GM19395 (cell line): Measurements from ENCODE around the gene GNB2.
"Not testable (repeated sequence)": the region's sequence is repeated elsewhere in the genome, so short reads cannot be mapped to it uniquely, and the experiment has no call there.

Experiments
- ATAC-seq: cut with Tn5 transposase; IDR thresholded peaks from one replicate; pipeline ENCODE4 v1.9.1; 2021; ENCODE audit warnings: mild to moderate bottlenecking, moderate library complexity; ENCODE audit not compliant: unreplicated experiment

The GNB2 gene

DNA sequence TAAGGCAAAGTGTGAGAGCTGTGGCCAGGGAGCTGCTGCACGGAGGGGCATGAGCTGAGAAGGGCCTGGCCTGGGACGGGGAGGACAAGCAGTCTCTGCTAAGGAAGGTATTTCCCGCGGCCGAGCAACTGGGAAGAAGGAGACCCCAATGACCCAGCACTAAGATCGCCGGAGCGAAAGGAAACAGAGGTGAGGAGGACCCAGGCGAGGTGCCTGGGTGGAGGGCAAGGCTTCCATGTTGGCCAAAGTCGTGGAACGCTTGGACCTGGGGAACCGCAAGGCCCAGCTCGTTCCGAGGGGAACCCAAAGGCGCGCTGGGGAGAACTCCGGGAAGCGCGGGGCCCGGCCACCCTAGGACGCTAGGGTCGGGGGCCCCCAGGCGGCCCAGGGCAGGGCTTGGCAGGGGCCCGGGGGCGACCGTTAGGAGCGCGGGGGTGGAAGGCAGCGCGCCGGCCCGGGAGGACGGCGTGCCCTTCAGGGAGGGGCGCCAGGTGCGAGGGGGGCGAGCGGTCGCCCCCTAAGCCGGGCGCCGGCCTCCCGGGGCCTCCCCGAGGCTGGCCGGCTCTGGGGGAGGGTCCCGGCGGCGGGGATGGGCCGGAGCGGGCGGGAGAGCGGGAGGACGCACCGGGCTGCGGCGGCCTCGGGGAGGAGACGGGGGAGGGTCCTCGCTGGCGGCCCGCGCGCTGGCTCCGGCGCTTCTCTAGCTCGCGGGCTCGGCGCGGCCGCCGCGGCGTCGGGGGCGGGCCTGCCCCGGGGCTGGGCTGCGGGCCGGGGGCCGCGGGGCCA is 20.0 kb downstream of the GNB2 start:
- ATAC-seq = peak; percentile 17

DNA sequence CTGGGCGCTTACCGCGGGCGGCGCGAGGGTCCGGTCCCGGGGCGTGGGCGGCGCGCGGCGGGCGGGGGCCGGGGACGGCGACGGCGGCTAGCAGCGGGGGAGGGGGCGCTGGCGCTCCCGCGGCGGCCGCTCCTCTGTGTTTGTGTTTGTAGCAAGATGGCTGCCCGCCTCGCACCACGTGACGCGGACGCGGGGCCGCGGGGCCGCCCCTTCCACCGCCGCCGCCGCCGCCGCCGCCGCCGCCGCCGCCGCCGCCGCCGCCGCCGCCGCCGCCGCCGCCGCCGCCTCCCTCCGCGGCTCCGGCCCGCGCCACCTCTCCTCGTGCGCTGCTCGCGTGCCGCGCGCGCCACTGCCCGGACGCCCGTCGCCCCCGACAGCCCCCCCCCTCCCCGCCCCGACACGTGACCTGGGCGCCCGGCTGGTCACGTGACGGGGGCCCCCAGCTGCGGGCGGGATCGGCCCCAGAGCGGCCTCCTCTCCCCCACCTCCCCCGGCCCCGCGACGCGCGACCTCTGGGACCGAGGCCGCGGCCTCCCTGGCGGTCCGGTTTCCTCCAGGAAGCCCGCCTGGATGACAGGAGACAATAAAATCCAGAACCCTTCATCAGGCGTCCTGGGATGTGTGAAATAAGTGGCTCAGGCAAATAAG is 20.7 kb downstream of the GNB2 start, which contains the start of gene GIGYF1:
Gene GIGYF1, minus strand, starts transcription at position 153 of the 648 bp plus-strand sequence. CDS start 6,012 bp downstream, outside the sequence.
- ATAC-seq = peak; percentile 52

DNA sequence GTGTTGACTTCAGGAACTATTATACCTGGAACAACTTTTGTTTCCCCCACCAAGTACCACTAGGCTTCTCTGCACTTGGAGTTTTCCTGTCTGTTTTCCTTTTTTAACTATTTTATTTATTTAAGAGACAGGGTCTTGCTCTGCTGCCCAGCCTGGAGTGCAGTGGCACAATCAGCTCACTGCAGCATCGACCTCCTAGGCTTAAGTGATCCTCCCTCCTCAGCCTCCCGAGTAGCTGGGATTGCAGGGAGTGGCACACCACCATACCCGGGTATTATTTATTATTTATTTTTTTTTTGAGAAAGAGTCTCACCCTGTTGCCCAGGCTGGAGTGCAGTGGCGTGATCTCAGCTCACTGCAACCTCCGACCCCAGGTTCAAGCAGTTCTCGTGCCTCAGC is 22.6 kb downstream of the GNB2 start:
- ATAC-seq = no peak

DNA sequence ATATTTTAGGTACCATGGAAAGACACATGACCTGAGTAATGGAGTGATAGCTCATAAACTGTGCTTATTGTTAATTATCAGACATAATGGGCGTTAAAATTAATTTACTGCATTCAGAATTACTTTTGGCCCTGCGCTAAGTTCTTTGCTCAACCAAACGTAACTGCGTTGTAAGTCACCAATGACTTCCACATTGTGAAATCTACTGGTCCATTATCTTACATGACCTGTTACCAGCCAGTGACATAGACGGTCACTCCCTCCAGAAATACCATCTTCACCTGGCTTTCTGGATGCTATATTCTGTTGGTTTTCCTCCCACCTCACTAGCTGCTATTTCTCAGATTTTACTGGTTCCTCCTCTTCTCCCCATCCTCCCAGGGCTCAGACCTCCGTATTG is 25.5 kb downstream of the GNB2 start:
- ATAC-seq = no peak

DNA sequence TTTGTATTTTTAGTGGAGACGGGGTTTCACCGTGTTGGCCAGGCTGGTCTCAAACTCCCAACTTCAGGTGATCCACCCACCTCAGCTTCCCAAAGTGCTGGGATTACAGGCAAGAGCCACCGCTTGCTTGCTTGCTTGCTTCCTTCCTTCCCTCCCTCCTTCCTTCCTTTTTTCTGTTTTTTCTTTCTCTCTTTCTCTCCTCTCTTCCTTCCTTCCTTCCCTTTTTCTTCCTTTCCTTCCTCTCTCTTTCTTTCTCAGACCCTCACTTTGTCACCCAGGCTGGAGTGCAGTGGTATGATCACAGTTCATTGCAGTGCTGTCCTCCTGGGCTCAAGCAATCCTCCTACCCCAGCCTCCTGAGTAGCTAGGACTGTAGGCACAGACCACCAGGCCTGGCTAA is 27.5 kb downstream of the GNB2 start:
- not testable (repeated sequence) for ATAC-seq

DNA sequence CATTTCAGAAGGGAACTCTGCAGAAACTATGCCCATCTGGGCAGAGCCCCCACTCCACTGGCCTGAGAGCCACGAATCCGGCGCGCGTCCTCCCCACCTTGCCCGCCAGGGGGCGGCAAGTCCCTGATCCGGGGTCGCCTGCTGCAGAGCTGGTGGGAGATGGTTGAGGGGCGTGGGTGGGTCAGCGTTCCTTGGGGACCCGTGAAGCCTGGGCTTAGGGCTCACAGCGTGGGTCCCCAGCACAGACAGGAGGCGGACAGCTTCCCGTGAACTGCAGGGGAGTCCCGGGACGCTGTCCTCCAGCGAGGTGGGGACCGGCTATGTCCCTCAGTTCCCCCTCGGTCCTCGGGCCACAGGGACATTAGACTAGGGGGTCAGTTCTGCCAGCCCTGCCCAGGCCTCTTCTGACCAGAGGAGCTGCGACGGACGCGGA is 31.8 kb downstream of the GNB2 start:
- peak; percentile 65 for ATAC-seq

DNA sequence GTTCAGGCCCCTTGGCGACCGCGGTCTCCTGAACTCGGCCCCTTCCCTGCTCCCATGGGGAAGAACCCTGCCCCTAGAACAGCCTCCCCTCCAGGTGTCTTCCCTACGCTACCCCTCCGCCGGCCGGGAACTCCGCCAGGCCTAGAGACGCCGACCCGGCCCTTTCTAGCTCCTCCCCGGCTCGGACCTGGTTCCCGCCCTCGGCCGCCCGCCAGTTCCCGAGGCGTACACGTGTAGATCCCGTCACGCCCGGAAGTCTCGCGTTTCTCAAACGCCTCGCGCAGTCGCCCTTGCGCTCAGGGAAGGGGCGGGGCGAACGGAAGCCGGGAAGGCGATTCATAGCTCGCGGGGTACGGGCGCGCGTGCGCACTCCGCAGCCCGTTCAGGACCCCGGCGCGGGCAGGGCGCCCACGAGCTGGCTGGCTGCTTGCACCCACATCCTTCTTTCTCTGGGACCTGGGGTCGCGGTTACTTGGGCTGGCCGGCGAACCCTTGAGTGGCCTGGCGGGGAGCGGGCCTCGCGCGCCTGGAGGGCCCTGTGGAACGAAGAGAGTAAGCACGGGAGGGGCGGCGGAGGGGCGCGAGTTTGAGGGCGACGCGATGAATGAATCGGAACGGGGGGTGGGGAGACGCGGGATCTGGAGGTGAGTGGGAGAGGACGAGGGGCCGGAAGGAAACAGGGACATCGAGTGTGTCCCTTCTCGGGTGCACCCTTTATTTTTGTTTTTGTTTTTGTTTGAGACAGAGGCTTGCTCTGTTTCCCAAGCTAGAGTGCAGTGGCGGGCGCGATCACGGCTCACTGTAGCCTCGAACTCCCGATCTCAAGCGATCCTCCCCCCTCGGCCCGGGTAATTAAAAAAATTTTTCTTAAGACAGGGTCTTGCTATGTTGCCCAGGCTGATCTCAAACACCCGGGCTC is 32.5 kb downstream of the GNB2 start, which contains the start of gene POP7:
Gene POP7, plus strand, starts transcription at position 369 of the 919 bp plus-strand sequence. CDS start 710 bp downstream, outside the sequence.
- ATAC-seq = peak; percentile 90

DNA sequence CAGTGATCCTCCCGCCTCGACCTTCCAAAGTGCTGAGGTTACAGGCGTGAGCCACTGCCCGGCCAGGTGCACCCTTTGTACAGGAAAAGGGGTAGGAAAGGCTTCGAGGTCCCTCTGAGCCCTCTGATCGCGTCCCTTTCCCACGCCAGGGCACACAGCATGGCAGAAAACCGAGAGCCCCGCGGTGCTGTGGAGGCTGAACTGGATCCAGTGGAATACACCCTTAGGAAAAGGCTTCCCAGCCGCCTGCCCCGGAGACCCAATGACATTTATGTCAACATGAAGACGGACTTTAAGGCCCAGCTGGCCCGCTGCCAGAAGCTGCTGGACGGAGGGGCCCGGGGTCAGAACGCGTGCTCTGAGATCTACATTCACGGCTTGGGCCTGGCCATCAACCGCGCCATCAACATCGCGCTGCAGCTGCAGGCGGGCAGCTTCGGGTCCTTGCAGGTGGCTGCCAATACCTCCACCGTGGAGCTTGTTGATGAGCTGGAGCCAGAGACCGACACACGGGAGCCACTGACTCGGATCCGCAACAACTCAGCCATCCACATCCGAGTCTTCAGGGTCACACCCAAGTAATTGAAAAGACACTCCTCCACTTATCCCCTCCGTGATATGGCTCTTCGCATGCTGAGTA is 33.3 kb downstream of the GNB2 start:
- ATAC-seq = no peak

DNA sequence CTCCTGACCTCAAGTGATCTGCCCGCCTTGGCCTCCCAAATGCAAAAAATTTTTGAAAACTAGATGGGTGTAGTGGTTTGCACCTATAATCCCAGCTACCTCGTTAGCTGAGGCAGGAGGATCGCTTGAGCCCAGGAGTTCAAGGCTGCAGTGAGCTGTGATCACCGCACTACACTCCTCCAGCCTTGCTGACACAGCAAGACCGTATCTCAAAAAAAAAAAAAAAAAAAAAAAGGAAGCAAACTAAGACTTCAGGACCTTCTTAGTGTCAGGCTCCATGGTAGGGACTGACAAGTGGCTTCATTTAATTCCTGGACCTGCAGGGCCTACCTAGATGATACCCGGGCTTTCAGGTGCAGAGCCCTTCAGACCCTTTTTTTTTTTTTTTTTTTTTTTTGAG is 34.9 kb downstream of the GNB2 start:
- no peak for ATAC-seq

DNA sequence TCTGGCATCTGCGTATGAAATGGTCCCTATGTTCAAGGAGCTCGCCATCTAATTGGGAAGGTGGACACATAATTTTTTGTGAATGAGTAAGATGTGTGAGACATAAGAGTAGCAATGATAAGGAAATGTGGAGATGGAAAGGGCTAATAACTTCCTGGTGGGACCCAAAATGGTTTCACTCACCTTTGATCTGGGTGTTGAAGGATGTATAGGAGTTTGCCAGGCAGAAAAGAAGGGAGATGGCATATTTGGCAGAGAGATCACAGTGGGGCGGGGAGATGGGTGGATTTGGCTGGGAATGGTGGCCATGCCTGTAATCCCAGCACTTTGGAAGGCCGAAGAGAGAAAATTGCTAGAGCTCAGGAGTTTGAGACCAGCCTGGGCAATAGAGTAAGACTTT is 36.9 kb downstream of the GNB2 start:
- no peak for ATAC-seq

DNA sequence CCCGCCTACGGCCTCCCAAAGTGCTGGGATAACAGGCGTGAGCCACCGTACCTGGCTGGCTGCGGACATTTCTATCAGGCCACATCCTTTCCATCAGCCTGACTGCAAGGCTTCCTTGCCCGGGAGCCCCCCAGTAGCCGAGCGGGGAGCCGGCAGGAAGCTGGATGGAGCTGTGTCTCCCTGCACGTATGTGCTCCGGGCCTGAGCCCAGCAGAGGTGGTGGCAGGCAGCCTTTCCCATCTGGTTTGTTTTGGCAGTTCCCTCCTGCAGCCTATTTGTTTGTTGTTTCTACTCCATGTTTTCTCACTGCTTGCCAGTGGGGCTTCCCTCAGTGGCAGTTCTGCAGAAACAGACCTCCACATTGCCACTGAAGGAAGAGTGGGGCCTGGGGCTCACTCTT is 37.8 kb downstream of the GNB2 start:
- ATAC-seq = no peak

DNA sequence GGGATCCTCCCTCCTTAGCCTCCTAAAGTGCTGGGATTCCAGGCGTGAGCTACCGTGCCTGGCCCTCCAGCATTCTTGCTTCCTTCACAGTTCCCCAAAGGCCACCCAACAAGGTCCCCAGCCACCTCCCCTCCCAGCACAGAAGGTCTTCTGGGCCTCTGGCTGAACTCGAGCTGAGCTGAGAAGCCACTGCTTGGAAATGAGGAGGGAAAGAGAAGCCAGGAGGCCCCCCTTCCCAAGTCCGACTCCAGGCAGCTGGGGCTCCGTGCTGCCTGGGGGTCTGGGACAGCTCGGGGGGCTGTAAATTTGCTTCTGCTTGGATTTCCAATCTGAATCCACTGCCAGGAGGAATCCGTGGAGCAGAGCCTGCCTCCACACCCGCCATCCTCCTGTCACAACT is 41.2 kb downstream of the GNB2 start:
- ATAC-seq = no peak

DNA sequence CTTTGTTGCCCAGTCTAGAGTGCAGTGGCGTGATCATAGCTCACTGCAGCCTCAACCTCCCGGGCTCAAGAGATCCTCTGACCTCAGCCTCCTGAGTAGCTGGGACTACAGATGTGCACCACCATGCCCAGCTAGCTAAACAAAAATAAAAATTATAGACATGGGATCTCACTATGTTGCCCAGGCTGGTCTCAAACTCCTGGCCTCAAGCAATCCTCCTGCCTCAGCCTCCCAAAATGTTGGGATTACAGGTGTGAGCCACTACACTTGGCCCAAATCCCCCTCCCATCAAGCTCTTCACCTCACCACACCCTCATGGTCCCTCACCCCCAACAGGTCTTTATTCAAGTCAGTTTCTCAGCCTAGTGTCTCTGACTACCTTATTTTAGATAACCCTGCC is 43.5 kb downstream of the GNB2 start:
- ATAC-seq = not testable (repeated sequence)

DNA sequence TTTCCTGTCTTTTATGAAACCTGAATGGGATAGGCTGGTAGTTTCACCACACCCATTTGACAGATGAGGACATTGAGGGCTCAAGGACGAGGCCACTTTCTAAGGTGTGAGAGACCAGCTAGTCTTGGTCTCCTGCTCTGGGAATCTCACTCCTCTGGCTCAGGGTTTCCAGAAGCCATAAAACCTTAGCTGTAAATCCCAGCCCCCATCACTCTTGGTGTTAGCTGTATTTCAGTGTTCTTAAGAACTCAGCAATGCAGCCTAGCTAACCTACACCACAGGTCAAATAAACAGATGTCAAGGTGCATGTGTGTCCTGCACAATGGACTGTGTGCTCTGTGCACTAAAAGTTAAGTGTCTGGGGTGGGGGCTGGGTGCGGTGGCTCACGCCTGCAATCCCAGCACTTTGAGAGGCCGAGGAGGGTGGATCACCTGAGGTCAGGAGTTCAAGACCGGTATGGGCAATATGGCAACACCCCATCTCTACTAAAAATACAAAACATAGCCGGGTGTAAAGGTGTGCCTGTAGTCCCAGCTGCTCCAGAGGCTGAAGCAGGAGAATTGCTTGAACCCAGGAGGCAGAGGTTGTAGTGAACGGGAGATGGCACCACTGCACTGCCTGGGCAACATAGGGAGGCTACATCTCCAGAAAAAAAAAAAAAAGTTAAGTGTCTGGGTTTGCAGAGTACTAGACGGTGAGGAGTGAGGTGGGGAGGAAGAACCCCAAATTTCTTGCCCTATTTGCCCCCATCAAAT is 46.2 kb downstream of the GNB2 start:
- no peak for ATAC-seq

DNA sequence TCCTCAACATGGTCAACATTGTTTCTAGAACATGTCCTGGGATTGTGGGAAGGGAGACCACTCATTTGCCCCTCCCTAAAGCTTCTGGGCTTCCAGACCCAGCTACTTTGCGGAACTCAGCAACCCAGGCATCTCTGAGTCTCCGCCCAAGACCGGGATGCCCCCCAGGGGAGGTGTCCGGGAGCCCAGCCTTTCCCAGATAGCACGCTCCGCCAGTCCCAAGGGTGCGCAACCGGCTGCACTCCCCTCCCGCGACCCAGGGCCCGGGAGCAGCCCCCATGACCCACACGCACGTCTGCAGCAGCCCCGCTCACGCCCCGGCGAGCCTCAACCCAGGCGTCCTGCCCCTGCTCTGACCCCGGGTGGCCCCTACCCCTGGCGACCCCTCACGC is 46.7 kb downstream of the GNB2 start, which contains the start of gene EPO:
Gene EPO, plus strand, starts transcription at position 190 of the 392 bp plus-strand sequence. CDS start 513 bp downstream, outside the sequence.
- ATAC-seq = no peak

DNA sequence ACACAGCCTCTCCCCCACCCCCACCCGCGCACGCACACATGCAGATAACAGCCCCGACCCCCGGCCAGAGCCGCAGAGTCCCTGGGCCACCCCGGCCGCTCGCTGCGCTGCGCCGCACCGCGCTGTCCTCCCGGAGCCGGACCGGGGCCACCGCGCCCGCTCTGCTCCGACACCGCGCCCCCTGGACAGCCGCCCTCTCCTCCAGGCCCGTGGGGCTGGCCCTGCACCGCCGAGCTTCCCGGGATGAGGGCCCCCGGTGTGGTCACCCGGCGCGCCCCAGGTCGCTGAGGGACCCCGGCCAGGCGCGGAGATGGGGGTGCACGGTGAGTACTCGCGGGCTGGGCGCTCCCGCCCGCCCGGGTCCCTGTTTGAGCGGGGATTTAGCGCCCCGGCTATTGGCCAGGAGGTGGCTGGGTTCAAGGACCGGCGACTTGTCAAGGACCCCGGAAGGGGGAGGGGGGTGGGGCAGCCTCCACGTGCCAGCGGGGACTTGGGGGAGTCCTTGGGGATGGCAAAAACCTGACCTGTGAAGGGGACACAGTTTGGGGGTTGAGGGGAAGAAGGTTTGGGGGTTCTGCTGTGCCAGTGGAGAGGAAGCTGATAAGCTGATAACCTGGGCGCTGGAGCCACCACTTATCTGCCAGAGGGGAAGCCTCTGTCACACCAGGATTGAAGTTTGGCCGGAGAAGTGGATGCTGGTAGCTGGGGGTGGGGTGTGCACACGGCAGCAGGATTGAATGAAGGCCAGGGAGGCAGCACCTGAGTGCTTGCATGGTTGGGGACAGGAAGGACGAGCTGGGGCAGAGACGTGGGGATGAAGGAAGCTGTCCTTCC is 47.3 kb downstream of the GNB2 start:
- ATAC-seq = no peak

DNA sequence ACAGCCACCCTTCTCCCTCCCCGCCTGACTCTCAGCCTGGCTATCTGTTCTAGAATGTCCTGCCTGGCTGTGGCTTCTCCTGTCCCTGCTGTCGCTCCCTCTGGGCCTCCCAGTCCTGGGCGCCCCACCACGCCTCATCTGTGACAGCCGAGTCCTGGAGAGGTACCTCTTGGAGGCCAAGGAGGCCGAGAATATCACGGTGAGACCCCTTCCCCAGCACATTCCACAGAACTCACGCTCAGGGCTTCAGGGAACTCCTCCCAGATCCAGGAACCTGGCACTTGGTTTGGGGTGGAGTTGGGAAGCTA is 47.9 kb downstream of the GNB2 start:
- ATAC-seq = no peak

DNA sequence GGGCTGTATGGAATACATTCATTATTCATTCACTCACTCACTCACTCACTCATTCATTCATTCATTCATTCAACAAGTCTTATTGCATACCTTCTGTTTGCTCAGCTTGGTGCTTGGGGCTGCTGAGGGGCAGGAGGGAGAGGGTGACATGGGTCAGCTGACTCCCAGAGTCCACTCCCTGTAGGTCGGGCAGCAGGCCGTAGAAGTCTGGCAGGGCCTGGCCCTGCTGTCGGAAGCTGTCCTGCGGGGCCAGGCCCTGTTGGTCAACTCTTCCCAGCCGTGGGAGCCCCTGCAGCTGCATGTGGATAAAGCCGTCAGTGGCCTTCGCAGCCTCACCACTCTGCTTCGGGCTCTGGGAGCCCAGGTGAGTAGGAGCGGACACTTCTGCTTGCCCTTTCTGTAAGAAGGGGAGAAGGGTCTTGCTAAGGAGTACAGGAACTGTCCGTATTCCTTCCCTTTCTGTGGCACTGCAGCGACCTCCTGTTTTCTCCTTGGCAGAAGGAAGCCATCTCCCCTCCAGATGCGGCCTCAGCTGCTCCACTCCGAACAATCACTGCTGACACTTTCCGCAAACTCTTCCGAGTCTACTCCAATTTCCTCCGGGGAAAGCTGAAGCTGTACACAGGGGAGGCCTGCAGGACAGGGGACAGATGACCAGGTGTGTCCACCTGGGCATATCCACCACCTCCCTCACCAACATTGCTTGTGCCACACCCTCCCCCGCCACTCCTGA is 49.1 kb downstream of the GNB2 start:
- no peak for ATAC-seq
